HG03565 (cell line): ENCODE measurements around the gene CERT1.

Experiments
- ATAC-seq: cut with Tn5 transposase; IDR thresholded peaks from one replicate; pipeline ENCODE4 v1.9.1; 2021; ENCODE audit warnings: mild to moderate bottlenecking, moderate library complexity; ENCODE audit not compliant: unreplicated experiment

CERT1 gene

DNA sequence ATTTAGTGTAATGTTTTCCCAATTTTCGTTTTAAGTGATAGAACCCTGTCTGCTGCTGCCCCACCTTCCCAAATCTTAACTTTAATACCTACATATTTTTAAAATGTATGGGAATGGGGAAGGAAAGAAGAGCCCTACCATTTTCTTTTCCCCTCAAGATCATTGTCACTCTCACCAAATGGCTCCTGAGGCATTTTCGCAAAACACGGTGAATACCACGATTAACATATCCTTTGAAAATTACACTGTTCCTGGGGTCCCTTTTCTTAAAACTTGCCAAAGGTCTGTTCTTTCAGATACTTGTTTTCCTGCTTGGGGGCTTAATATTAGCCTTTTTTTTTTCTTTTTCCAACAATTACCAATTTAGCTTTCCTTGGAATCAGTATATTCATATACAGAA, 36.1 kb downstream of the CERT1 start:
- ATAC-seq: no peak

DNA sequence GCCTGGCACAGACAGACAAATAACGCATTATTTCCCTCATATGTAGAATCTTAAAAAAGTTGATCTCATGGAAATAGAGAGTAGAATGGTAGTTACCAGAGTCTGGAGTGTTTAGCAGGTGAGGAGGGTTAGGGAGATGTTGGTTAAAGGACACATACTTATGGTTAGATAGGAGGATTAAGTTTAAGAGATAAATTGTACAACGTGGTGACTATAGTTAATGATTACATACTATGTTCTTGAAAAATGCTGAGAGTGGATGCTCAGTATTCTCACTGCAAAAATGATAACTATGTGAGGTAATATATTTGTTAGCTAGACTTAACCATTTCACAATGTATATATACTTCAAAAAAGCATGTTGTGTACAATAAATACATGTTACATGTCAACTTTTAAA, 38.0 kb downstream of the CERT1 start:
- ATAC-seq: no peak

- ATAC-seq: no peak
Observed at GRCh38 chr5:75472973-75473372, 38.5 kb downstream of the CERT1 start.

DNA sequence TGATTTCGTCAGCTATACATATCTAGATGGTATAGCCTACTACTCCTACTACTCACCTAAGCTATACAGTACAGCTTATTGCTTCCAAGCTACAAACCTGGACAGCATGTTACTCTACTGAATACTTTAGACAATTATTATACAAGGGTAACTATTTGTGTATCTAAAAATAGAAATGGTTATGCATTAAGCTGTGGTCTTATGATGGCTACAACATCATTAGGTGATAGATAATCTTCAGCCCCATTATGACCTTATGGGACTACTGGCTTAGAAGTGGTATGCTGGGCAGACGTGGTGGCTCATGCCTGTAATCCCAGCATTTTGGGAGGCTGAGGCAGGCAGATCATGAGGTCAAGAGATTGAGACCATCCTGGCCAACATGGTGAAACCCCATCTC, 40.2 kb downstream of the CERT1 start:
- no peak for ATAC-seq

- no peak for ATAC-seq
Observed at GRCh38 chr5:75469017-75469416, 42.4 kb downstream of the CERT1 start.

GRCh38 chr5:75468593-75468992, 42.8 kb downstream of the CERT1 start:
- ATAC-seq: no peak

- ATAC-seq: no peak
Observed at GRCh38 chr5:75466006-75466716, 45.3 kb downstream of the CERT1 start.

DNA sequence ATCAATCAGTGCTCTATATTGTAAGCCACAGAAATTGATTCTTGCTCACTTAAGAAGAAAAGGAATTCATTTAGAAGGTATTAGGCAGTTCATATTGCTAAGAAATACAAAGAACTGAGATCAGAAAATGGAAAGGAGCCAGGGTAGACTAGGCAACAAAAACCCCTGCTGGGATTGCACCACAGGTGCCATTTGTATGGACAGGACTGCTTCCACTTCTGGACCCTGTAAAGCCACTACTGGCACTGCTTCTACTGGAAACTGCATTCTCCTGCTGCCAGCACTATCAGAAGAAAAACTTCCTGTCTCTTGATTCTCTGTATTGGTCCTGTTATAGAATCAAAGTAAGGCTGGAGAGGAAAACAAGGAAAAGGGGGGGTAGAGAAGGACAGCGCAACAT, 45.9 kb downstream of the CERT1 start:
- no peak for ATAC-seq

- no peak for ATAC-seq
Observed at GRCh38 chr5:75463726-75464125, 47.7 kb downstream of the CERT1 start.

GRCh38 chr5:75461679-75462078, 49.8 kb downstream of the CERT1 start:
- ATAC-seq: no peak

DNA sequence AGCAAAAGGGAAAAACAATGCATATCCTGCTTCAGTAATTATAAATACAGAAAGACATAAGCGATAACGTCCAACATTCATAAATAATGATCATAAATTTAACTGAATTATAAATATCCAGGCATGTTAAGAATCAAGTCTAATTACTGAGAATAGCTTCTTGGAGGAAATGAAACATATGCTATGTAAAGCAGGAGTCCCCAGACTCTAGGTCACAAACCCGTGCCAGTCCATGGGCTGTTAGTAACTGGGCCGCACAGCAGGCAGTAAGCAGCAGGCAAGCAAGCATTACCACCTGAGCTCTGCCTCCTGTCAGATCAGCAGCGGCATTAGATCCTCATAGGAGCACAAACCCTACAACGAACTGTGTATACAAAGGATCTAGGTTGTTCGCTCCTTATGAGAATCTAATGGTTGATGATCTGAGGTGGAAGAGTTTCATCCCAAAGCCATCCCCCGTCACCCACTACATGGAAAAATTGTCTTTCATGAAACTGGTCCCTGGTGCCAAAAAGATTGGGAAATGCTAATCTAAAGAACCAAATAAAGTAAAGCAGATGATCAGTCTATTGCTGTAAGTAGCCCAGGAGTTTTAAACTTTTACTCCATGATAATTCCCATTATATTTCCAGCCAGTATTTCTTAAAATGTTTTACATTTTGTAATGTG, 50.4 kb downstream of the CERT1 start:
- peak; percentile 49 for ATAC-seq

DNA sequence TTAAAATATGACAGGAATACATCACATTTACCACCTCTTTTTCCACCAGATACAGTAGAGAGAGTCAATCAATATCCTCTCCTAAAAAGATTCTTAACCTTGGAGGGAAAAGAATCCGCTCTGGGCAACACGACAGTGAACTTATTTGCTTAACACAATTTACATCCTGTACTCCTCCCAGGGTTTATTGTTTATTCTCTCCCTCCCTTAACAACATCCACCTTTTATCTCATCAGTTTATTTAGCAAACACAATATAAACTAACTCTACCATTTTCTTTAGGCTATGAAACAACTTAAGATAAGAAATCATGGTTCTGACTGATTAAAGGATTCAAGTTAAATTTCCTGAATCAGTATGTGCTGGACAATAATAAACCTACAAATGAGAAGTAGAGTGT, 50.9 kb downstream of the CERT1 start:
- peak; percentile 6 for ATAC-seq

DNA sequence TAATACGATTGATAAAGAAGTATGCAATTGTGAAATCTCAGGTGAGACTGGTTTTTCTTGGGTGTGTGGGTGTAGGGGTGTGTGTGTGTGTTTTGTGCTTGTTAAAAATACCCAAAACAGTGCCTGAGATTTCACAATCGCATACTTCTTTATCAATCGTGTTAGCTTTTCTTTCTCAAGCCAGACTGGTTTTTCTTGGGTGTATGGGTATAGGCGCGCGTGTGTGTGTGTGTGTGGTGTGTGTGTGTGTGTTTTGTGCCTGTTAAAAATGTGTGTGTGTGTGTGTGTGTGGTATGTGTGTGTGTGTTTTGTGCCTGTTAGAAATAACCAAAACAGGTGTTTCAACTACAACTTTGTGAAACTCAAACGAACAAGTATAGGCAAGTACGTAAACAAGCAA, 53.7 kb downstream of the CERT1 start:
- no peak for ATAC-seq

- no peak for ATAC-seq
Observed at GRCh38 chr5:75457161-75457560, 54.3 kb downstream of the CERT1 start.

GRCh38 chr5:75450069-75450468, 61.4 kb downstream of the CERT1 start:
- ATAC-seq: no peak

GRCh38 chr5:75446068-75446467, 65.4 kb downstream of the CERT1 start:
- no peak for ATAC-seq

- no peak for ATAC-seq
Observed at GRCh38 chr5:75441560-75441959, 69.9 kb downstream of the CERT1 start.

GRCh38 chr5:75439276-75439675, 72.2 kb downstream of the CERT1 start:
- ATAC-seq: no peak

- ATAC-seq: no peak
Observed at GRCh38 chr5:75438722-75439121, 72.7 kb downstream of the CERT1 start.

DNA sequence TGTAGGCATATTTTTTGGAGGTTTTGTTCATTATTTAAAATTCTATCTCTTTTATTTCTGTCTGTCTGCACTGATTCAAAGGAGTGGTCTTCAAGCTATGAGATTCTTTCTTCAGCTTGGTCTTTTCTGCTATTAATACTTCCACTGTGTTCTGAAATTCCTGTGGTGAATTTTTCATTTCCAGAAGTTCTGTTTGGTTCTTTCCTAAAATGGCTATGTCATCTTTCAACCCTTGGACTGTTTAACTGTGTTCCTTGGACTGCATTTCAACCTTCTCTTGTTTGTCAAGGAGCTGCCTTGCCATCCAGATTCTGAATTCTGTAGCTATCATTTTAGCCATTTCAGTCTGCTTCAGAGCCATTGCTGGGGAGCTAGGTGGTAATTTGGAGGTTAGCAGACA, 76.3 kb downstream of the CERT1 start:
- ATAC-seq: no peak

- ATAC-seq: no peak
Observed at GRCh38 chr5:75433814-75434506, 77.5 kb downstream of the CERT1 start.

DNA sequence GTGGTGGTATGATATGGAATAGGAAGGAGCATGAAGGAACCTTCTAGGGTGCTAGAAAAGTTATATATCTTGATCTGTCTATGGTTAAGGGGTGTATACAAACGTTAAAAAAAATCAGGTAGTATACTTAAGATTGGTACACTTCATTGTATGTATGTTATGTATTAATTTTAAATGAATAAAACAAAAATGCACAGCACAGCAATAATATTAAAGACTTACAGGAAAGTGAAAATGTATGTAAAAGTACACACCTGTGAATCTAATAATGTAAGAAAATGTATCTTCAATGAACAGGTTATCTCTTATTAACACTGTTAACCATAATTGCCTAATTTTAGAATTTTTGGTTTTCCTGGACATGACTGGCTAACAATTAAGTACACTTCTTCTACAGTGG, 97.2 kb downstream of the CERT1 start:
- ATAC-seq: no peak
